SIG-M5 treated with dmso at 0.1 percent for 504 hours (cell line): ENCODE data around the gene IFNE.

Source experiments
- DNase-seq: peaks from one replicate; lab custom pipeline; 2025; ENCODE audit not compliant: unreplicated experiment; lab: John Stamatoyannopoulos, UW

IFNE gene

DNA sequence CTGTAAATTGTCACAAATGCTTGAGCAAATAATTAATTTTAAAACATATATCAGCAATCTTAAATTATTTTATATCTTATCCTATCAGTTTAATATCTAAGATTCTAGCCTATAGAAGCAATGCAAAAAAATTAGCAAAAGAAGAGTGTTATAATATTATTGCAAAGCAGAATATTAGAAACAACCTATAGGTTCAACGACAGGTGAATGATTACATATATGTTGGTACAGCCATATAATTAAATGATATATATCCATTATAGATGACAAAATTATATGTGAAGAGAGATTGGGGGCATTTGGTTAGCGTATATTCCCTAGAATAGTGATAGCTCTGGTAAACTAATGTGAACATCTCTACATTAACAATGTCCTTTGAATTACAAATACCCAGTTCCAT is at the start of gene IFNE:
Gene IFNE (minus strand): TSS at position 101 of the 400 bp plus-strand sequence. CDS start 619 bp downstream, outside the sequence.
- no peak for DNase-seq

DNA sequence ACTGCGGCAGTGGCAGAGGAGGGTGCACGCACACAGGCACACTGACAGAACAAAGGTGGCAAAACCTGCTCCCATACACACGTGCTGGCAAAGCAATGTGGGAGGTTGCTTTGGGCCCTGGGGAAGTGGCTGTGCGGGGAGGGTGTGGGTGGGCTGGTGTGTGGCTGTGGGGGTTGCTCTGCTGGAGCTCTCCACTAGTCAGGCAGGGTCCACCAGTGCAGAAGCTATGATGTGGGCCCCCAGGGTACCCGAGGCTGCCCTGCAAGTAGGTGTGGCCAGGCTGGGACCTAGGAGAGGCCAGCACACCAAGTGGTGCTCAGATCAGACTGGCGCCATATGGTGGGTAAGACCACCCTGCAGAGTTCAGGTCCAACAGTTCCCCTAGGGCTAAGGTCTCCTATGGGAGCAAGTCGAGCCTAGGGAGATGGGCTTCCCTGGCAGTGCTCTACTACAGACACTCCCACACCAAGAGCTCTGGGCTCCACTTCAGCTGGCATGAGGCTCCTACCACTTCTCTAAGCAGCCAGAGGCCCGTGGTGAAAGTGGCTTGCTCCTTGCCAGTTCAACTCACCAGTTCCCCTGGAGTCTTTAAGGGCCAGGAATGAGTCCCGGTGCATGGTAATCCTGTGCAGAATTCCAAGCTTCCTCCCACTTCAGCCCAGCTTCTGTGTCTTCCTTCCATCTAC is 46.2 kb upstream of the IFNE start:
- no peak for DNase-seq

DNA sequence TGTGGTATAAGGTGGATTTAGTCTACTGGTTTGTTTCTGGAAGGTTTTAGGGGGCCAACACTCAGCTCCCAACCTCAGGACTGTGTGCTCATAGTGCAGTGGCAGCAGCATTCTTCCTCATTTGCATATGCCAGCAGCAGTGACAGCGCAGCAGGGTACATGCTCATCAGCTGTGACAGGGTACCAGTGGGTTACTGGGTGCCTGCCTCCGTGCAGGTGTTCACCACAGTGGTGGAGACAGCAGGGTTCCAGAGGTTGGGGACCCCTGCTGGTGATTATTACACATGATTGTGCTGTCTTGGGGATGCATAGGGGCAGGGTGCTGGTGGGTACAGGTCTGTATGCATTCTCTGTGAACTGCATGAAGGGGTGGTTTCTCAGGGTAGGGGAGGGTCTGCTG is 45.5 kb upstream of the IFNE start:
- no peak for DNase-seq

DNA sequence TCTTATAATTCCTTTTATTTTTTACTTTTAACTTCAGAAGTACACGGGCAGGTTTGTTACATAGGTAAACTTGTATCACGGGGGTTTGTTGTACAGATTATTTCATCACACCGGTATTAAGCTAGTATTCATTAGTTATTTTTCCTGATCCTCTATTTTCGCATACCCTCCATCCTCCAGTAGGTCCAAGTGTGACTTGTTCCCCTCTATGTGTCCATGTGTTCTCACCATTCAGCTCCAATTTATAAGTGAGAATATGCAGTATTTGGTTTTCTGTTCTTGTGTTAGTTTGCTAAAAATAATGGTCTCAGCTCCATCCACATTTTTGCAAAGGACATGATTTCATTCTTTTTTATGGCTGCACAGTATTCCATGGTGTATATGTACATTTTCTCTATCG is 43.1 kb upstream of the IFNE start:
- DNase-seq: no peak

DNA sequence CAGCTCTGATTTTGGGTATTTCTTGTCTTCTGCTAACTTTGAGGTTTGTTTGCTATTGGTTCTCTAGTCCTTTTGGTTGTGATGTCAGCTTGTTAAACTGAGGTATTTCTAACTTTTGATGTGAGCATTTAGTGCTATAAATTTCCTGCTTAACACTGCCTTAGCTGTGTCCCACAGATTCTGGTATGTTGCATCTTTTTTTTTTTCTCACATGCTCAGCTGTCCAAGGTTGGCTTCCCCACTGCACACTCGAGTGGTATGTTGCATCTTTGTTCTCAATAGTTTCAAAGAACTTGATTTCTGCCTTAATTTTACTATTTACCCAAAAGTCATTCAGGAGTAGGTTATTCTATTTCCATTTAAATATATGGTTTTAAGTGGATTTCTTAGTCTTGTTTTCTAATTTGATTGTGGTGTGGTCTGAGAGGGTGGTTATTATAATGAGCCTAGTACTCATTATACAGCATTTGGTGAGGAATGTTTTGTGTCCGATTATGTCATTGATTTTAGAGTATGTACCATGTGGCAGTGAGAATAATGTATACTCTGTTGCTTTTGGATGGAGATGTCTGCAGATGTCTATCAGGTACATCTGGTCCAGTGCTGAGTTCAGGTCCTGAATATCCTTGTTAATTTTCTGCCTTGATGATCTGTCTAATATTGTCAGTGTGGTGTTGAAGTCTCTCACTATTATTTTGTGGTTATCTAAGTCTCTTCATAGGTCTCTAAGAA is 42.2 kb upstream of the IFNE start:
- no peak for DNase-seq

GRCh38 chr9:21523021-21524014 is 41.2 kb upstream of the IFNE start:
- DNase-seq: no peak

- DNase-seq: no peak
Observed at GRCh38 chr9:21522348-21522747, 40.2 kb upstream of the IFNE start.

DNA sequence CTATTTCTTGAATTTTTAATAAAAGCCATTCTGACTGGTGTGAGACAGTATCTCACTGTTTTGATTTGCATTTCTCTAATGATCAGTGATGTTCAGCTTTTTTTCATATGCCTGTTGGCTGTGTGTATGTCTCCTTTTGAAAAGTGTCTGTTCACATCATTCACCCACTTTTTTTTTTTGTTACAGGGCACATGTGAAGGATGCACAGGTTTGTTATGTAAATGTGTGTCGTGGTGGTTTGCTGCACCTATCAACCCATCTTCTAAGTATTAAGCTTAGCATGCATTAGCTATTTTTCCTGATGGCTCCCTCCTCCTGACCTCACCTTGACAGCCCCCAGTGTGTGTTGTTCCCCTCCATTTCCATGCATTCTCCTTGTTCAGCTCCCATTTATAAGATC is 39.3 kb upstream of the IFNE start:
- DNase-seq: no peak

DNA sequence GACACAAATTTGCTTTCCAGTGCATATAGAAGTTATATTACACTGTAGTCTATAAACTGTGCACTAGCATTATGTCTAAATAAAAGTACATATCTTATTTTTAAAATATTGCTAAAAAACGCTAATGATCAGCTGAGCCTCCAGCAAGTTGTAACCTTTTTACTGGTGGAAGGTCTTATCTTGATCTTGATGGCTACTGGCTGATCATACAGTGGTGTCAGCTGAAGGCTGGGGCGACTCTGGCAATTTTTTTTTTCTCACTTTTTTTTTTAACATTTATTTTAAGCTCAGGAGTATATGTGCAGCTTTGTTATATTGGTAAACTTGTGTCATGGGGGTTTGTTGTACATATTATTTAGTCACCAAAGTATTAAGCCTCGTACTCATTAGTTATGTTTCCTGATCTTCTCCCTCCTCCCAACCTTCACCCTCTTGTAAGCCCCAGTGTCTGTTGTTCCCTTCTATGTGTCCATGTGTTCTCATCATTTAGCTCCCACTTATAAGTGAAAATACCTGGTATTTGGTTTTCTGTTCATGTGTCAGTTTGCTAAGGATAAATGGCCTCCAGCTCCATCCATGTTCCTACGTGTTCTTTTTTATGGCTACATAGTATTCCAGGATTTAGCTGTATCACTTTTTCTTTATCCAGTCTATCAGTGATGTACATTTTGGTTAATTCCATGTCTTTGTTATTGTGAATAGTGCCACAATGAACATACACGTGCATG is 38.6 kb upstream of the IFNE start:
- no peak for DNase-seq

DNA sequence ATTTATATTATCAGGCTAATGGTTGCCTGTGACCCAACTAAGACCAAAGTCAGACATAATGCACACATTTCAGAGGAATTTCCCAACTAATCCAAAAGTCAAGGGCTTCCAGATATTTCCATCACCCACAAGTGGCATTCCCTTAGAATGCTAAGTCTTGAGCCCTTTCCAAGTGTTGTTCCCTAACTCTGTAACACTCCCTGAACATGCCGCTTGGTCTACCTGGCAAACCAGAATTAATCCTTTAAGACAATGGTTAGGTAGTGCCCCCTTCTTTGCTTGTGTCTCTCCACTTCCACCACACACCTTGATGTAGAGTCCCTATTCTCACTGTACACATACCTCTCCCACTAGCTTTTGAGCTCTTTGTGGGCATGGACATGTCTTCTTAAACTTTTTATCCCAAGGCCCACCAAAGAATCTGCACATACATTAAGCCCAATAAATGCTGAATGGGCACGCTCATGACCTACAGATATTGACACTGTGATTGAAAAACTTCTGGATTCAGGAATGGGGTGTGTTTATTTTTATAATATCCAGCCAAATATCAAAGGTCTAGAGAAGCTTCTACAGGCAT is 37.8 kb upstream of the IFNE start:
- no peak for DNase-seq

DNA sequence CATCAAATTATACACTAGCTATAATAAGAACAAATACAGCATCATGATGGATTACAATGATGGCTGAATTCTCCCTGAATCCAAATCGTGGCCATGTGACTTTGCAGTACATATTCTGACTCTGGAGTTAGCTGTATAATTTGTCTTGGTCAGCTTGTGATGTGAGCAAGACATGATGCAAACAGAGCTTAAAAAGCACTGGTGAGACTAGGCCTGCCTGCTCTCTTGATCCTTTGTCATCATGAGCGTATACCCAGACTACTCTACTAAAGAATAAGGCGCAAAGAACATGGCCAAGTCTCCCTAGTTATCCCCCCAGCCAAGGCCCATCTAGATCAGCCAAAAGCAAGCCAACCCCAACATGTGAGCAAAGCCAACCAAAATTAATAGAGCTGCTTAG is 34.7 kb upstream of the IFNE start:
- no peak for DNase-seq

- no peak for DNase-seq
Observed at GRCh38 chr9:21513431-21513830, 31.3 kb upstream of the IFNE start.

- no peak for DNase-seq
Observed at GRCh38 chr9:21510806-21511205, 28.7 kb upstream of the IFNE start.

- DNase-seq: no peak
Observed at GRCh38 chr9:21507483-21507790, 25.3 kb upstream of the IFNE start.

DNA sequence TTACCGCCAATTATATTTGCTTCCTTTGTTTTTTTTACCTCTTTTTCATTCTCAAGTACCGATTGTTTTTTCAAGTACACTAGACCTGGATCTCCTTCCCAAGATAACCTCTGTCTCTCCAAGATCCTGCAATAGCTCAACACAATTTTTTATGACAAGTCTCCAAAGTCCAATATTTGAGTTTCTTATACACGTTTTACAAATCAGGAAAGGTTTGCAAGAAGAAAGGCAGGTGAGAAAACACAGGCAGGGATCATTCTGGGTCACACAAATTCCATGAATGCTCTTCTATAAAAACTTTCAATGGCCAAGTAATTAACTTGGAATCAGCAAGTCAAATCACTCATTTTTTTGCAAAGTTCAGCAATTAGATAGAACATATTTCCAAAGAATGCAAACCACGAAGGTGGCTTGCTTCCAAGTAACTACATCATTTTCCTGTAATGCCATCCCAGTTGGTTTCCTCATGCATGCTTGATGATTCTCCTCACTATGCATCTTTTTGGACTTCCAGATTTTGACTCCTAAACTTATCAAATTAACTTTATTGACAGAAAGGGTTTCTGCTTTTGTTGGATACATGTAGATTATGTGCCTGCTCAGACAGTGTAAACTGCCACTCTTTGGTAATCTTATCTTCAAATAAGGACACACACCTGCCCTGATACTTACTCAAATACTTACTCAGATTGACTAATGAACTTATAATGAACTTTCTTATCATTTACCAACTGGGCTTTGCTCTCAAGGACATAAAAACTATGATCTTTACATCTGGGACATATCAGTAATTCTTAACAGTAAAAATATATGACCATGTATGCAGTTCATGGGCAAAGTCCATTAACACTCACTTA is 24.7 kb upstream of the IFNE start:
- DNase-seq: no peak

DNA sequence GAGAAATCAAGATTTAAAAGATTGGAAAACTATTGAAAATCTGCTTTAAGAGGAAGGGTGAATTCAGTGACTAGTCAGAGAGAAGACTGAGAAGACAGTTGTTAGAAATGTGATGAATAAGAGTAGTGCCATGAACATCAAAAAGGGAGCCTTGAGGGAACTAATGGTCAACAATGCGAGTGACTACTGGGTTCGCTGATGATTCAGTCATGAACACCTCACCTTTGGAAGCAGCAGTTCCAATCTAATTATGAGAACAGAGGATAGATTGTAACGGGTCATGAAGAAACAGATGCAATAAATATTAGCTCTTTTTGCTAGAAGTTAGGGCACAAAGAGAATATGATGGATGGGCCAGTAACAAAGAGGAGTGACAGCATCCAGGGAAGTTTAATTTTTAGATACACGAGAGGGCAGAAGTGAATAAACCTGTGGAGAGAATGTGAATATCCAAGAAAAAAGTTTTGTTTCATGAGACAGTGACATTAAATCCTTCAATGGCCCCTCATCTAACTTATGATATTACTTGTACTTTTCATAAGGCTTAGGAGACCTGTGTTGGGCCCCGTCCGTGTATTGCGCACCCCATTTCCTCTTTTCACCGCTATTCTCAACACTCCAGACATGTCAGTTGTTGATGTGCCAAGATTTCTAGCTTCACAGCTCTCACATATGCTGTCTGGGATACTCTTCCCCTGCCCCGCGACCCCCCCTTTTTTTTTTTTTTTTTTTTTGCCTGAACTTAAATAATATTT is 23.5 kb upstream of the IFNE start:
- no peak for DNase-seq

DNA sequence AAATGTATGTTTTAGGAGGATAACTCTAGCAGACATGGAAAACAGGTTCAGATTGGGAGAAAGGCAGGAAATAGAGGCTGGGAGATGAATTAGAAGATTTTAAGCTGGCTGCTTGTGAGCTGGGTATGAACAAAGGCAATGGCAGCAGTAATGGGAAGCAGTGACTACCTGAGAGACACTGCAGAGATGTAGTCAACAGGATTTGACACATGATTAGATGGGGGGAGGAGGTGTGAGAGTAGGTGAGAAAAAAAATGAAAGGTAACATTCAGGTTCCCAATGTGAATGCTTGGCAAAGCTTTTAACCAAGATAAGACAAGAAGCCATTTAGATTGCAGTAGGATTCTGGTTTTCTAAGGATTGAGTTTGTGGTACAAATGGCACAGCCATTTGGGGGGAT is 22.8 kb upstream of the IFNE start:
- DNase-seq: no peak

DNA sequence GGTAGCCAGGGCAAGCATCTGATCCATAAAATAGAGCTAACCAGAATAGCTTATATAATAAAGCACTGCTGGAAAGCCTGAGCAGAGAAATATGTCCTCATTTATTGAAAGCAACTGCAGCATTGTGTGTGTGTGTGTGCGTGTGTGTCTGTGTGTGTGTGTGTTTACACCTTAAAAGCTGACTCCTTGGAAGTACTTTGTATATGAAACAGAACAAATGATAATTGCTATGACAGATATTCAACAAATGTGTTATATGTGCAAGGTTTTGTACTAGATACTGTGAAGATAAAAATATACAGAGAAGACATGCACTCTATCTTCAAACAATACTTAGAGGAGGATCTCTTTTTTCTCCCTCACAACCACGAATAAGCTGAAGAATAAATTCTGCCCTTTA is 22.0 kb upstream of the IFNE start:
- DNase-seq: no peak

- no peak for DNase-seq
Observed at GRCh38 chr9:21502586-21502985, 20.5 kb upstream of the IFNE start.
